Measurements from ENCODE around the gene PCDH11X. TPM values are rescaled to one million over a fixed set of nuclear protein-coding genes. Genes with fewer than 3 reads are reported as not detected.

PCDH11X gene
- under 0.01 TPM in 1 of 2 replicates, not detected in the other for total RNA-seq

GRCh38 chrX:91779135-91779534 is at the start of gene PCDH11X:
Gene PCDH11X, plus strand, starts transcription at chrX:91779375. Its CDS starts 56,130 bp downstream, at chrX:91835505.

Data from tracheal epithelial cell (primary cell).